Measurements from ENCODE around the gene F7.
"Not testable (repeated sequence)": the region's sequence is repeated elsewhere in the genome, so short reads cannot be mapped to it uniquely, and the experiment has no call there.

F7 gene

GRCh38 chr13:113105921-113106452 is 396 bp downstream of the F7 start:
- DNase-seq = no peak

- DNase-seq = no peak
Observed at GRCh38 chr13:113106711-113107351, 1.2 kb downstream of the F7 start.

DNA sequence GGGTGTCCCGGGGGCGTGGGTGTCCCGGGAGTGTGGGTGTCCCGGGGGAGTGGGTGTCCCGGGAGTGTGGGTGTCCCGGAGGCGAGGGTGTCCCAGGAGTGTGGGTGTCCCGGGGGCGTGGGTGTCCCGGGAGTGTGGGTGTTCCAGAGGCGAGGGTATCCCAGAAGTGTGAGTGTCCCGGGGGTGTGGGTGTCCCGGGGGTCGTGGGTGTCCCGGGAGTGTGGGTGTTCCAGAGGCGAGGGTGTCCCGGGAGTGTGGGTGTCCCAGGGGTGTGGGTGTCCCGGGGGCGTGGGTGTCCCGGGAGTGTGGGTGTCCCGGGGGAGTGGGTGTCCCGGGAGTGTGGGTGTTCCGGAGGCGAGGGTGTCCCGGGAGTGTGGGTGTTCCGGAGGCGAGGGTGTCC is 2.9 kb downstream of the F7 start:
- not testable (repeated sequence) for DNase-seq

- DNase-seq = no peak
Observed at GRCh38 chr13:113109151-113110047, 3.8 kb downstream of the F7 start.

DNA sequence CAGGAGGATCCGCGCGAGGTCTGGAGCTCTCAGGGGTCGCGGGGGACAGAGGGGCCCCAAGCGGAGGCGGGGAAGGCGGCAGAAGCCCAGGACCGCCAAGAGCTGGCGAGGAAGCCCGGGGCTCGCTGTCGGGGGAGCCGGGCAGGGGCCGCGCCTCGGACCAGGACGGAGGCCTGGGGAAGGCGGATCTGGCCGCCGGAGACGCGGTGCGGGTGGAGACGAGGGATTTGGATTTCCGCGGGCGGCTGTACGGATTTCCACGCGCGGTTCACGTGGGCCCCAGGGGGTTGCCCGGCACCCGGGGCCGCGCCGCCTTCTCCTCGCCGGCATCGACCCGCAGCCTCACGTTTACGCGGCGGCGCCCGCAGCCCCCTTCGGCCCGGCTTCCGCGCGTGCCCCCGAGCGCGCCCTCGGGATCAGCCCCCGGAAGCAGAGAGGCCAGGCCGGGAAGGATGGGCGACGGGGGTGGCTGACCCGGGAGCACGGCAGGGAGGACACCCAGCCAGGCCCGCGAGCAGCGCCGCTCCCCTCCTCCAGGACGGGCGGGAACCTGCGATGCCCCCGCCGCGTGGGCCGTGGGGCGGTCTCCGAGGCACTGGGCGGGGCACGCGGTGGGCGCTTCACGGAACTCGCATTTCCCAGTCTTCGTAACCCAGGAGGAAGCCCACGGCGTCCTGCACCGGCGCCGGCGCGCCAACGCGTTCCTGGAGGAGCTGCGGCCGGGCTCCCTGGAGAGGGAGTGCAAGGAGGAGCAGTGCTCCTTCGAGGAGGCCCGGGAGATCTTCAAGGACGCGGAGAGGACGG is 4.7 kb downstream of the F7 start:
- no peak for DNase-seq

GRCh38 chr13:113110852-113111315 is 5.3 kb downstream of the F7 start:
- DNase-seq = no peak

DNA sequence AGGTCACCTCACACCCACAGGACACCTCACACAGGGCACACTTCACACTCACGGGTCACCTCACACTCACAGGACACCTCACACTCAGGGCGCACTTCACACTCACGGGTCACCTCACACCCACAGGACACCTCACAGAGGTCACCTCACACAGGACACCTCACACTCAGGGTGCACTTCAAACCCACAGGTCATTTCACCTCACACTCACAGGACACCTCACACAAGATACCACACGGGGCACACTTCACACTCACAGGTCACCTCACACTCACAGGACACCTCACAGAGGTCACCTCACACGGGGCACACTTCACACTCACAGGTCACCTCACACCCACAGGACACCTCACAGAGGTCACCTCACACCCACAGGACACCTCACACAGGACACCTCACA is 6.2 kb downstream of the F7 start:
- not testable (repeated sequence) for DNase-seq

- not testable (repeated sequence) for DNase-seq
Observed at GRCh38 chr13:113112475-113112874, 6.9 kb downstream of the F7 start.

DNA sequence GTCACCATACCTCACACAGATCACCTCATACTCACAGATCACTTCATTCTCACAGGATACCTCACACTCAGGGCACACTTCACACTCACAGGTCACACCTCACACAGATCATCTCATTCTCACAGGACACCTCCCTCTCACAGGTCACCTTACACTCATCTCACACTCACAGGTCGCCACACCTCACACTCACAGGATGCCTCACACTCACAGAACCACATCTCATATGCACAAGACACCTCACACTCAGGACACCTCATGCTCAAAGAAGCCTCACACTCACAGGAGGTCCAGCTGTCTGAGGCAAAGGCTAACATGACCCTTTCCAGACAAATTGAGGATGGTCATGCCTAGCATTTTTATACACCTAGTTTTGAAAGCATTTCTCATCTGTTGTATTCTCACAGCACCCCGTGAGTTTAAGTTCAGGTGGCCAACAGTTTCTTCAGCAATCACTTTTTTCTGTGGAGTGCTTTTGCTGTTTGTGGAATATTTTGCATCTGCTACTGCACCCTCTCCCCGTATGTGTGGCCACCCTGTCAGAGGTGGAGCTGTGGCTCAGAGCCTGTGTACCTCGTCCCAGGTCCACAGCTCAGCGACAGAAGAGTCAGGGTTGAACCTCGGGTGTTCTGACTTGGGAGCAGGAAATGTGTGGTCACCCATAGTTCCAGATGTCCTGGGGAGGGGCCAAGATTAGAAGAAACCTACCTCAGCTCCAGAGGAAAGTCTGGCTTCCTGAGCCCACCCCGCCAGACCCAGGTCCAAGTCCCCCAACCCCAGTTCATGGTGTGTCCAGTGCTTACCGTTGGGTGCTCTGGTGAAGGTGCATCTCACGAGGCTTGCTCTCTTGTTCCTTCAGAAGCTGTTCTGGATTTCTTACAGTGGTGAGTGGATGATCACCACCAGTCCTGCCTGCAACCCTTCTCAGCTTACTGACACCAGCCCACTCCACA is 7.6 kb downstream of the F7 start:
- no peak for DNase-seq

GRCh38 chr13:113113846-113114271 is 8.3 kb downstream of the F7 start:
- no peak for DNase-seq

- no peak for DNase-seq
Observed at GRCh38 chr13:113114511-113115362, 9.1 kb downstream of the F7 start.

- no peak for DNase-seq
Observed at GRCh38 chr13:113115363-113116205, 10.0 kb downstream of the F7 start.

DNA sequence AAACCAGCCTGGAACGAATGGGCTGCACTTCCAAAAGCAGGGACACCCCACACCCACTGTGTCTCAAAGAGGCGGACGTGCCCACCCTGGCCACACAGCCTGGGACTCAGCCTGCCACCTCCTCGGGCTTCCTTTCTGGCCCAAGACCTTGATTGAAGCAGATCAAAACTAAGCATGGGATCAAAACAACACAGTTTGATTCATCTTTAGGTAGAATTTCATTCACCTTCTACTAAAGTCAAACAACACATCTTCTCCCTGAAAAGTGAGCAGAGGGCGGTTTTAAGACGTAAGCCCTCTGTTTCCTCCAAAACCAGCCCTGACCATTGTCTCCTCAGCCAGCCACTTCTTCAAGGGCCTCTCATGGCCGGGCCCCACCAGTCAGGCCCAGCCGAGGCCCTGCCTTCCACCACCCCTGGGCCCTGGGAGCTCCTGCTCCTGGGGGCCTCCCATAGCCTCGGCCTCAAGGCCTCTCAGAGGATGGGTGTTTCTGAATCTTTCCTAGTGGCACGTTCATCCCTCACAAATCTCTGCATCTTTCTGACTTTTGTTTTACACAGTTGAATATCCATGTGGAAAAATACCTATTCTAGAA is 10.7 kb downstream of the F7 start:
- no peak for DNase-seq

DNA sequence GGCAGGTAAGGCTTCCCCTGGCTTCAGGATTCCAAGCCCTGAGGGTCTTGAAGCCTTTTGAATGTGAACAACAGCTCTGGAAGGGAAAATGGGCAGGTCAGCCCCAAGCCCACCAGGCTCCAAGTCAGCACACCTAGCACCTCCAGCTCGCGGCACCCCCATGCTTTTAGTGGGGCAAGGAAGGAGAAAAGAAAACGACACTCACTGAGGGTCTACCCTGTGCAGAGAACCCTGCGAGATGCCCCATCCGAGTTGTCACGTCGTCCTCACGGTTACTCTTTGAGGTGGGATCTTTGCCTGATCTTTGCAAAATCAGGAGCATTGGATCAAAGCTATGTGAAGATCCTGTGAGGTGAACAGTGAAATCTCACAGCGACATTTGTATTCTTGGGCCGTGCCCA is 11.3 kb downstream of the F7 start:
- DNase-seq = no peak

DNA sequence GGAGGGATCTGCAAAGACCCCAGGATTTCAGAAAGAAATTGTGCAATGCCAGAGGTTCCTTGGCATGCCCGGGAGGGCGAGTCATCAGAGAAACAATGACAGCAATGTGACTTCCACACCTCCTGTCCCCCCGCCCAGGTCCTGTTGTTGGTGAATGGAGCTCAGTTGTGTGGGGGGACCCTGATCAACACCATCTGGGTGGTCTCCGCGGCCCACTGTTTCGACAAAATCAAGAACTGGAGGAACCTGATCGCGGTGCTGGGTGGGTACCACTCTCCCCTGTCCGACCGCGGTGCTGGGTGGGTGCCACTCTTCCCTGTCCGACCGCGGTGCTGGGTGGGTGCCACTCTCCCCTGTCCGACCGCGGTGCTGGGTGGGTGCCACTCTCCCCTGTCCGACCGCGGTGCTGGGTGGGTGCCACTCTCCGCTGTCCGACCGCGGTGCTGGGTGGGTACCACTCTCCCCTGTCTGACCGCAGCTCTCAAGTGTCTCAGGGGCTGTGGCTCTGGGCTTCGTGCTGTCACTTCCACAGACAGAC is 11.8 kb downstream of the F7 start:
- DNase-seq = no peak

GRCh38 chr13:113117911-113118260 is 12.3 kb downstream of the F7 start:
- no peak for DNase-seq

GRCh38 chr13:113118261-113119021 is 12.8 kb downstream of the F7 start:
- DNase-seq = no peak

DNA sequence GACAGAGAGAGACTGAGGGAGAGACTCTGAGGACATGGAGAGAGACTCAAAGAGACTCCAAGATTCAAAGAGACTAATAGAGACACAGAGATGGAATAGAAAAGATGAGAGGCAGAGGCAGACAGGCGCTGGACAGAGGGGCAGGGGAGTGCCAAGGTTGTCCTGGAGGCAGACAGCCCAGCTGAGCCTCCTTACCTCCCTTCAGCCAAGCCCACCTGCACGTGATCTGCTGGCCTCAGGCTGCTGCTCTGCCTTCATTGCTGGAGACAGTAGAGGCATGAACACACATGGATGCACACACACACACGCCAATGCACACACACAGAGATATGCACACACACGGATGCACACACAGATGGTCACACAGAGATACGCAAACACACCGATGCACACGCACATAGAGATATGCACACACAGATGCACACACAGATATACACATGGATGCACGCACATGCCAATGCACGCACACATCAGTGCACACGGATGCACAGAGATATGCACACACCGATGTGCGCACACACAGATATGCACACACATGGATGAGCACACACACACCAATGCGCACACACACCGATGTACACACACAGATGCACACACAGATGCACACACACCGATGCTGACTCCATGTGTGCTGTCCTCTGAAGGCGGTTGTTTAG is 13.7 kb downstream of the F7 start:
- DNase-seq = no peak
